D721Med (cell line): ENCODE measurements around the gene NPSR1.

Experiments used
- DNase-seq: peaks from one replicate; pipeline ENCODE4 v3.0.0; 2011; ENCODE audit warnings: low spot score; ENCODE audit not compliant: insufficient read length
- FAIRE-seq: peaks from 2 replicates; lab custom pipeline; 2011; peaks lifted over from hg19 to GRCh38; lab: Jason Lieb, UNC
- TF ChIP-seq, protein P1 (sequence below): IDR thresholded peaks from 2 replicates; pipeline ENCODE4 v1.5.1; 2012; ENCODE audit warnings: mild to moderate bottlenecking, control low read depth; ENCODE audit not compliant: insufficient read depth; ENCODE audit errors: missing control alignments

The NPSR1 gene

DNA sequence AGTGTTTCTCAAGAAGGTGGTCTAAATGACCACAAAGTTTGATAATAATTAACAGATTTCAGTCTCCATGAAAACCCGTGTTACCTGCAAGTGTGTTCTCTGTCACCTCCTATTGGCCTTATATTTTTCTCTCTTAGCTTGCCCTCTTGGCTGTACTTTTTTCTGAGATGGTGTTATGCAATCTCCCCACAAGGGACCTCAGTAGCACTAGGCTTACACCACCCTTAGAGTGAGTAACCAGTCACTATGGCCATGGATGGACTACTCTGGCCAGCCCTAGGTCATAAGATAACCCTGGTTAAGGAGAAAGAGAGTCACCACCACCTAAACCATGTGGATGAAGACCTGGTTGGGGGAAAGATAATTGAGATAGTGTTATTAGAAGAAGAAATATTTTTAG lies 76.8 kb downstream of the NPSR1 start:
- TF ChIP-seq, protein P1, sequence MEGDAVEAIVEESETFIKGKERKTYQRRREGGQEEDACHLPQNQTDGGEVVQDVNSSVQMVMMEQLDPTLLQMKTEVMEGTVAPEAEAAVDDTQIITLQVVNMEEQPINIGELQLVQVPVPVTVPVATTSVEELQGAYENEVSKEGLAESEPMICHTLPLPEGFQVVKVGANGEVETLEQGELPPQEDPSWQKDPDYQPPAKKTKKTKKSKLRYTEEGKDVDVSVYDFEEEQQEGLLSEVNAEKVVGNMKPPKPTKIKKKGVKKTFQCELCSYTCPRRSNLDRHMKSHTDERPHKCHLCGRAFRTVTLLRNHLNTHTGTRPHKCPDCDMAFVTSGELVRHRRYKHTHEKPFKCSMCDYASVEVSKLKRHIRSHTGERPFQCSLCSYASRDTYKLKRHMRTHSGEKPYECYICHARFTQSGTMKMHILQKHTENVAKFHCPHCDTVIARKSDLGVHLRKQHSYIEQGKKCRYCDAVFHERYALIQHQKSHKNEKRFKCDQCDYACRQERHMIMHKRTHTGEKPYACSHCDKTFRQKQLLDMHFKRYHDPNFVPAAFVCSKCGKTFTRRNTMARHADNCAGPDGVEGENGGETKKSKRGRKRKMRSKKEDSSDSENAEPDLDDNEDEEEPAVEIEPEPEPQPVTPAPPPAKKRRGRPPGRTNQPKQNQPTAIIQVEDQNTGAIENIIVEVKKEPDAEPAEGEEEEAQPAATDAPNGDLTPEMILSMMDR = no peak
- FAIRE-seq = no peak
- no peak for DNase-seq

DNA sequence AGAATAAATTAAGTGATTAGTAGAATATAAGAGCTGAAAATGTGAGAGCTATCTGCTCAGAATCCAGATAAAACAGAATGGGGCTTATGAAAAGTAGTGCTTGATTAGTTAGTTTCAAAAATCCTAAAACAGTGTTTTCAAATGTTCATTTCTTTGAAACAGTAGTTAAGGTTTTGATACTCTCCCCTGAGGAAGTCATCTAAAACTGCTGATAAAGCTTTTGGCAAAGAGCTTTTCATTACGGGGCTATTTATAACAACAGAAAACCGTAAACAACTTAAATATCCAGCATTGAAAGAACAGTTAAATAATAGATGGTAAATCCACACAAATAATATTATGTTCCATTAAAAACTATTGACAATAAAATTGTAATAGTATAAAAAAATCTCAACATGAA lies 77.5 kb downstream of the NPSR1 start:
- FAIRE-seq (no peak), DNase-seq (no peak)
- TF ChIP-seq, protein P1 = no peak

DNA sequence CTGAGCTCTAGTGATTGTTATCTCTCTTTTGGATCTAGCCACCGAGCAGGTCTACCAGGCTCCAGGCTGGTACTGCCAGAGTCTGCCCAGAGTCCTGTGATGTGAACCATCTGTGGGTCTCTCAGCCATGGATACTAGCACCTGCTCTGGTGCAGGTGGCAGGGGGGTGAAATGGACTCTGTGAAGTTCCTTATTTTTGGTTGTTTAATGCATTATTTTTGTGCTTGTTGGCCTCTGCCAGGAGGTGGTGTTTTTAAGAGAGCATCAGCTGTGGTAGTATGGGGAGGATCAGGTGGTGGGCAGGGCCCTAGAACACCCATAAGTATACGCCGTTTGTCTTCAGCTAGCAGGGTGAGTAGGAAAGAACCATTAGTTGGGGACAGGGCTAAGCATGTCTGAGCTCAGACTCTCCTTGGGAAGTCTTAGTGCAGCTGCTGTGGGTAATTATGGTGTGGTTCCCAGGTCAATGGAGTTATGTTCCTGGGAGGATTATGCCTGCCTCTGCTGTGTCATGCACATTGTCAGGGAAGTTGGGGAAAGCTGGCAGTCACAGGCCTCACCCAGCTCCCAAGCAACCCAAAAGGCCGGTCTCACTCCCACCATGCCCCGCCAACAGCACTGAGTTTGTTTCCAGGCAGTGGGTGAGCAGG lies 81.8 kb downstream of the NPSR1 start:
- DNase-seq = no peak
- FAIRE-seq = no peak
- TF ChIP-seq, protein P1 = no peak

DNA sequence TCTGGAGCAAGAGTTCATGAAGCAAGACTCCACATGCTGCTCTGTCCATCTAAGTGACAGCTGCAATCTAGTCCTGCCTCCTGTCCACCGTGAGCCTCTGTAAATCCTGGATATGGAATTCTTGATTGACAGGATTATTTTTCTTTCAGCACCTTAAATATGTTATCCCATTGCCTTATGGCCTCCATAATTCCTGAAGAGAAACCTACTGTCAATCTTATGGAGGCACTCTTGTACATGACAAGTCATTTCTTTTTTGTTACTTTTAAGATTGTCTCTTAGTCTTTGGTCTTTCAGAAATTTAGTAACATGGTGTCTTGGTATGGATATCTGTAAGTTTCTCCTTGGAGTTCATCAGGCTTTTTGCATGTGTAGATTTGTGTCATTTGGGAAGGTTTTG lies 82.8 kb downstream of the NPSR1 start:
- DNase-seq (no peak), FAIRE-seq (no peak)
- TF ChIP-seq, protein P1 = no peak

DNA sequence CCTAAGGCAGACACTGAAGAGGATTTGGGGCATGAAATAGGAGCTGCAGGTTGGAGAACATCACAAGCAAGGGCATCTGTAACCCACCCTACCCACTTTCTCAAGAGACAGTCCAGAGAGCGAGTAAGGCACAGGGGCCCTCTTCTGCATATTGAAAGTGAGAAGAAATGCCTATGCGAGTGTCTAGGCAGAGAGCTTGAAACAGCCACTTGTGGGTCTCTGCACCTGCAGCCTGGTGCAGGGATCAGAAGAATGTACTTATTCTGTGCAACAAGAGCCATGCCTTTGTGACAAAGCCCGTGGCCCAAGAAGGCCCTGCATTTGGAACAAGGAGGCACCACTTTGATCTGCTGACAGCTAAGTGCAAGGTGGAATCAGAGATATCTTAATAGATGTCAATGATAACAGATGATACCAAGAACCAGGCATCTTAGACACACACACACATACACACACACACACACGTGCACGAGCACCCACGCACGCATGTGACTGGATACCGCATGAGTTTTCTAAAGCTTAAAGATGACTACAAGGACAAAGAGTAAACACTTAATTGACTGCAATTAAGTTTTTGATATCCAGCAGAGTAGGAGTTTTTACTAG lies 89.3 kb downstream of the NPSR1 start:
- DNase-seq (no peak), FAIRE-seq (no peak)
- TF ChIP-seq, protein P1 = no peak

DNA sequence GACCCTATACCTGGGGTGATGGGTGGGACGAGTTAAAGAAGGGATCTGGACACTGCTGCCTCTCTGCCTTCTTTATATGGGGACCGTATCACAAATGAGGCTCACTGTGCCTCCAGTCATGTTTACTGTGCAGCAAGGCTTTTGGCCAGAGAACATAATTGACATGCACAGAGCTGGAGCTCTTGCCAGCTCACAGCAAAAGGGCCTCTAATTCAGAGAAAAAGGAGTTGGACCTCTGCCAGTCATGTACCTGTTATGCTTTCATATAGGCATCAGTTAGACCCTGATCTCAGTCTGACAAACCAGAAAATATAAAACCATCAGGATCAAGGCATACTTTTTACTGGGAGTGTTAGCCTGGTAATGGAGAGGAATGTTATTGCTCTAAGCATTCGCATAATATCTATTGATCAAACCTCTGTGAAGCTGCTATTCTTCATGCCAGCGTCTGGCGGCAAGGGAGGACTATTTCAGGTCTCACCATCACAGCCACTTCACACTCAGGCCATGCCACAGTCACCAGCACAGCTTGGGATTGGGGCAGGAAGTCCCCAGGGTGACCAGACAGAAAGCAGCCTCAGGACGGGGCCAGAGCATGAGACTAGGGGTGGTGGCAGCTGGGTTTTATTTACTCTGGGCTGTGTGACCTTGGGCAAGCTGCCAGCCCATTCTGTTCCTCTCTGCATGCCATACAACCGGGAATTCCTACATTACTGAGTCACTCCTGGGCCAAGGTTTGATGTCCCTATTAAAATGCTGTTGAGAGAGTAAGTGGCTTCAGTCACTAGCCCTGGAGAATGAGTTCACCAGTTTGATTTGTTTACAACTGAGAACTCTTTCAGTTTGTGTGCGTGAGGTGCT lies 90.1 kb downstream of the NPSR1 start:
- no peak for FAIRE-seq
- no peak for DNase-seq
- TF ChIP-seq, protein P1 = no peak

DNA sequence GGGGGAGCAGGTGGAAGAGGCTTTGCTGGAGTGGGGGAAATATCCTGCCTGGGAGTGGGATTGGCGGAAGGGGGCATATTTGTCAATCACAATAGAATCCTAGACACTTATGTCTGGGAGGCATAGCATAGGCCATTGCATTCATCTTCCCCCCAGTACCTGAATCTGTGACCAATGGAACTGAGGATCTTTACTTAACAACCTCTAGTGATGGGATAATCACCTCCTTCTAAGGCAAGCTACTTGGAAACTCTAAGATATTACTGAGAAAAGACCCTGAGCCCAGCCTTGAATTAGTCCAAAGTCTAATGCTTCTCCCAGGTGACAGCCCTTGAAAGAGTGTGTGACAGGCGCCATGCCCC lies 90.7 kb downstream of the NPSR1 start:
- TF ChIP-seq, protein P1 = no peak
- DNase-seq (no peak), FAIRE-seq (no peak)
